SU-DHL-6 (cell line): ENCODE measurements around the gene SMR3B.

Experiments used
- EZH2phosphoT487 ChIP-seq: fragments of 200-600 bp; sonication (generic), shearing (Covaris generic); conservative IDR thresholded peaks from 2 replicates; pipeline ENCODE4 v1.6.1; 2018; ENCODE audit warnings: mild to moderate bottlenecking, antibody characterized with exemption, low read length, moderate library complexity, mixed read lengths
- TF ChIP-seq, protein P1 (sequence below): fragments of 200-600 bp; sonication (generic); IDR thresholded peaks from one replicate; pipeline ENCODE4 v1.5.1; 2017; ENCODE audit warnings: antibody characterized with exemption, mild to moderate bottlenecking, low read length, moderate library complexity; ENCODE audit not compliant: insufficient read depth, poor library complexity, severe bottlenecking

DNA sequence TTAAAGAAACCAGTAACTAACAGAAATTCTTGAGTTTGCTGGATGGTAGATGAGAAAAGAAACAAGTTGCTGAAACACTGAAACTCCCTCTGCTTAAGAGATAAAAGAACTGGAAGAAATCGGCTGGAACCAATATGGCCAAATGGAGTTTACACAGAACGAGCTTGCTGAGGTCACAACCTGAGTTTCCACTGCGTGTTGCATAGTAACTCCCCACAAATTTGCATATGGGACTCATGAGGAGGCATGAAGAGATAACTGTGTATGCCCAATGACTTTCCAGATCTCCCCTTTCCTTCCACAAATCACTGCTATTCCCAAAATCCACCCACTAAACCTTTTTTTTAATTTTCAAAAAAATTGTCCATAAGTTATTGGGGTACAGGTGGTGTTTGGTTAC is 10.2 kb upstream of the SMR3B start:
- TF ChIP-seq, protein P1, sequence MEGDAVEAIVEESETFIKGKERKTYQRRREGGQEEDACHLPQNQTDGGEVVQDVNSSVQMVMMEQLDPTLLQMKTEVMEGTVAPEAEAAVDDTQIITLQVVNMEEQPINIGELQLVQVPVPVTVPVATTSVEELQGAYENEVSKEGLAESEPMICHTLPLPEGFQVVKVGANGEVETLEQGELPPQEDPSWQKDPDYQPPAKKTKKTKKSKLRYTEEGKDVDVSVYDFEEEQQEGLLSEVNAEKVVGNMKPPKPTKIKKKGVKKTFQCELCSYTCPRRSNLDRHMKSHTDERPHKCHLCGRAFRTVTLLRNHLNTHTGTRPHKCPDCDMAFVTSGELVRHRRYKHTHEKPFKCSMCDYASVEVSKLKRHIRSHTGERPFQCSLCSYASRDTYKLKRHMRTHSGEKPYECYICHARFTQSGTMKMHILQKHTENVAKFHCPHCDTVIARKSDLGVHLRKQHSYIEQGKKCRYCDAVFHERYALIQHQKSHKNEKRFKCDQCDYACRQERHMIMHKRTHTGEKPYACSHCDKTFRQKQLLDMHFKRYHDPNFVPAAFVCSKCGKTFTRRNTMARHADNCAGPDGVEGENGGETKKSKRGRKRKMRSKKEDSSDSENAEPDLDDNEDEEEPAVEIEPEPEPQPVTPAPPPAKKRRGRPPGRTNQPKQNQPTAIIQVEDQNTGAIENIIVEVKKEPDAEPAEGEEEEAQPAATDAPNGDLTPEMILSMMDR, result no peak
- no peak for TF ChIP-seq EZH2phosphoT487
